Left forelimb (tissue), 1 donor: ENCODE results near the gene MAN2A1.

Source experiments
- DNase-seq: peaks from one replicate; pipeline ENCODE4 v3.0.0-alpha.2; 2018; ENCODE audit warnings: low spot score

MAN2A1 gene

DNA sequence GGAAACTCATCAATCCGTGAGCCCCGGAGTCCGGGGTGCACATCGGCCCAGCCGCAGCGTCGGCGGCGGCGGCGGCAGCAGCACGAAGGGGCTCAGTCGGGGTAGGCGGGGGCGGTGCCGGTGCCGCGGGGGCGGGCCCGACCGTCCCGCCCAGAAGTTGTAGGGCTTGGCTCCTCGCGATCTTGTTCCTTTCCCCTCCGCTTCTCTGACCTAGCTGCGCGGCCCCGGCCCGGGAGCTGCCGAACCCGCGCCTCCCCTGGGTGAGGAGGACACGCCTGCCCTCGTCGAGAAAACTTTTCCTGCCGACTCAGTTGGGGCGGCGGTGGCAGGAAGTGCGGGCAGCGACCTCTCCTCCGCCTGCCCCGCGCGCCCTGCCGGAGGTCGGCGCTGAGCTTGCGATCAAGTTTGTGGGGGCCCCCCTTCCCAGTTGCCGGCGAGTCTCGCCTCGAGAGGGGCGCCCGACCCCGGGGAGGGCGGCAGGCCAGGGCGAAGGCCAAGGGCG is at the start of gene MAN2A1:
Gene MAN2A1 (plus strand): TSS at position 188 of the 502 bp plus-strand sequence. CDS start 491 bp downstream, outside the sequence.
- DNase-seq: peak; percentile 89

DNA sequence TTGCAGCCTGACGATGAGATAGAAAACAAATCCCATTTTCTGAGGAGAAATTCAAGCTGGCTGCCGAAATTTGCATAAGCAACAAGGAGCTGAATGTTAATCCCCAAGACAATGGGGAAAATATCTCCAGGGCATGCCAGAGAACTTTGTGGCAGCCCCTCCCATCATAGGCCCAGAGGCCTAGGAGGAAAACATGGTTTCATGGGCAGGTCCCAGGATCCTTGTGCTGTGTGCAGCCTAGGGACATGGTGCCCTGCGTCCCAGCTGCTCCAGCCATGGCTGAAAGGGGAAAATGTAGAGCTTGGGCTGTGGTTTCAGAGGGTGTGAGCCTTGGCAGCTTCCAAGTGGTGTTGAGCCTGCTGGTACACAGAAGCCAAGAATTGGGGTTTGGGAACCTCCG is 48.8 kb upstream of the MAN2A1 start:
- no peak for DNase-seq

DNA sequence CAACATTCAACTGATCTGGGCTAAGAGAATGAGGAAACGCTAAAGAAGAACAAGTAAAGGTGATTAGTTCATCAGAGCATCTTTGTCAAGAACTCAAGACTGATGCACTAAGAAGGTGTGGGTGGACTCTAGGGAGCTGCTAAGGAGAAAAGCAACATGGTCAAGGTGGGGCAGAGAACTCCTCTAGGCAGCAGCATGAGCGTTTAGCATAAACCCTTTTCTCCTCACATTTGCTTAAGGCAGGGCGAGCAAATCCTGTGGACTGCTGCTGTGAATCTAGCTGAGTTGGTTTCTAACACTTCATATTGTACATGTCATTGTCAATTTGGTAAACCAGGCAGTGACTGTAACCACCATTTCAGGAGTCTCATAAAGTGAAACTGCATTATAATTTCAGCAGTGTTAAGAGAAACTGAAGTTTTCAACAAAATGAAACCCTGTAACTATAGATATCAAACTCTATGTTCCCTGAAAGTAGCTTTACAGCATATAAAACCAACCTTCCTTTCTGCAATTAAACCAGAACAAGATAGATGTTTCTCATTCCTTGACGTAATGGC is 45.9 kb upstream of the MAN2A1 start:
- DNase-seq: no peak

DNA sequence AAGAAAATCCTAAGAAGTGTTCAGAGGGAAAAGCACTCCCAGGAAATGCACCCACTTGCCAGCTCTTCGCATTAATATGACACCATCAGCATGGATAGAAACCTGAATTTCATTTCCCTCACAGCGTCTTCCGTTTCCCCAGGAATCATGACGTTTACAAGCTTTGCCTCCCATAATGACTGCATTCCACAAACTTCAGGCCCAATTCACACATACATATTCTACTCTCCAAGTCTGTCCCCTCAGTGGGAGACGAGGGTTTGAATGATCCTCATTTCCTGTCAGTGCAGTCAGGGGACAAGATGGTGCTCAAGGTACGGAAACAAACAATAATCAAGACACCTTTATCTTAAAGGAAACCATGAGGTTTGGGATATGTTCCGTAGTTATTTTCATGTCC is 44.9 kb upstream of the MAN2A1 start:
- no peak for DNase-seq

DNA sequence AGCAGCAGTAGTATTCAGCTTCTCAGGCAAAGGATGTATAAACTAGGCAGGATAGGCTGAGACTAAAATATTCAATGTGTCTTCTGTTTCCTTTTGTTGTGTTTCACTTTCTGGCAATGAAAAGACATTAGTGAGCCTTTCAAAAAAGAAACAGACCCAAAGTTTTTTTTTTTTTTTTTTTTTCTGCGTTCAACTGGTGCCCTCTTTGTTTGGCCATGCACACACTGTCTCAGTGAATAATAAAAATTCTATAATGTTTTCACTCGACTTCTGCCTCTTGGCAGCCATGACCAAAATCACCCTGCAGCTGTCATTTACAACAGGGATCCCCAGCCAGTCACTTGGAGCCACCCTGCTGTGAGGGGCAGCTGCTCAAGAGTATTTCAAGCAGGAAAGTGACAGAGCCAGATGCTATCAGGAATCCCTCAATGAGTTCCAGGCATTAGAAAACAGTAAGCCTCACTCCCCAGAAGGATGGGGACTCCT is 44.0 kb upstream of the MAN2A1 start:
- DNase-seq: peak; percentile 70

DNA sequence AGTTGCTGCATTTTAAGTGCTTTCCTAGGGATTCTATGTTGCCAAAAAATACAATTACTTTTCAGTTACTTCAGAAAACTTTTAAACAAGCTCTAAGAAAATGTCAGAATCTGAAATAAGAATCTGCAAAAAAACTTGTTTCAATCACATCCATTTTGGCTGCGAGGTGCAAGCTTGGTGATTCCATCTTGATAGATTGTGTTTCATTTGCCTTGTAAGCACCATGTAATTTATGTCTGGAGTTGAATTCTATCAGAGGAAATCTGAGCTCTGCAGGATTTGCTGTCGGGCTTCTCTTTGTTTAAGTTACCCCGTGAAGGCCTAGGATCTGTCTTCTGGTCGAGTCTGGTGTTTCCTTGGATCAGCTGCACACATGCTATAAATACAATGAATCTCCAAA is 40.4 kb upstream of the MAN2A1 start:
- no peak for DNase-seq

DNA sequence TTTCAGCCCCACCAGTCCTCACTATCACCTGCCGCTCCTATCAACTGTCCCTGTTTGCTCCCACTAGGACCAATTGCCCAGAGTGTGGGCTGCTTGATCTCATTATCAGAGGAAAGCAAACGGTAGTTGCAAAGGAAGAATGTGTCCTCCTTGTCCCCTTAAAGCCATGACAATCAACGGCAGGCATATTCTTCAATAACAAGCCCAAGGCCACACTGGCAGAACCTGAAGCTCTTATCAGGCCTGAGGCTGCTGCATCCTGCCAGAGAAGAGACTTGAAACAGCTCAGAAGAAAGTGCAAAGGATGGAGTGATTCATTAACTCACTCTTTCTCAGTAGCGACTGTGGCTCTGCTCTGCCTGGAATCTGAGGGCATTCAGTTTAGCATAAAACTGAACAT is 39.2 kb upstream of the MAN2A1 start:
- no peak for DNase-seq

DNA sequence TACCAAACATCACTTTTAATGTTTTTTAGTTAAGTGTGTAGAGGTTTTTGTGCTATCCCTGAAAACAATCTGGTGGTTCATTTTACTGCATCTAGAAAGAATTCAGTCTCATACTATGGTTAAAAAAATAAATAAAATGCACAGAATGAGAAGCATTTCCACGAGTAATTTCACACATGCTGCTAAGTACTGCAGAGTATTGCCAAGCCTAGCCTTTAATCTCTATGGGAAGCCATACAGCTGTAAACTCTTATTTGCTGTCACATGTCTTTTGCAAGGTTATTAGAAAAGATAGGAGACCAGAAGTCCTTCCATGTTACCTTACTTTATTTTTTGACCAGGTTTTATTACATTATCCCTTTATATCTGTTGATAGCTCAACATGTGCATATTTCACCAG is 37.6 kb upstream of the MAN2A1 start:
- DNase-seq: no peak

DNA sequence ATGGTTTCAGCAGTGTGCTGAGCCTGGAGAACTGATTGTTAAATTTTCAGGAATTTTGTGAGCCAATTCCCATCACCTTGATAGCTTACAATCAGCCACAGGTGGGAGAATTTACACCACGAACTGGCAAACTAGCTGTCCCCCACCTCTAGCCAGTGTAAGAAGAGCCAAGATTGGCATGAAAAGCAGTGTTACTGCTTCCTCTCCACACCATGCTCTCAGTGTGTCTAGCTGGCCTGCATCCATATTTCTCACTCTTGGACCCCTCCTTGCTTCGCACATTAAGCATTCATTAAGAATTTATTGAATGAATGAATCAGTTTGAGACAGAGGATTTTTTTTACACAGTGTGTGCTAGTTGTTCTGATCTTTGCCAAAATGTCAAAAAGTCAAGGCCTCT is 36.7 kb upstream of the MAN2A1 start:
- no peak for DNase-seq

DNA sequence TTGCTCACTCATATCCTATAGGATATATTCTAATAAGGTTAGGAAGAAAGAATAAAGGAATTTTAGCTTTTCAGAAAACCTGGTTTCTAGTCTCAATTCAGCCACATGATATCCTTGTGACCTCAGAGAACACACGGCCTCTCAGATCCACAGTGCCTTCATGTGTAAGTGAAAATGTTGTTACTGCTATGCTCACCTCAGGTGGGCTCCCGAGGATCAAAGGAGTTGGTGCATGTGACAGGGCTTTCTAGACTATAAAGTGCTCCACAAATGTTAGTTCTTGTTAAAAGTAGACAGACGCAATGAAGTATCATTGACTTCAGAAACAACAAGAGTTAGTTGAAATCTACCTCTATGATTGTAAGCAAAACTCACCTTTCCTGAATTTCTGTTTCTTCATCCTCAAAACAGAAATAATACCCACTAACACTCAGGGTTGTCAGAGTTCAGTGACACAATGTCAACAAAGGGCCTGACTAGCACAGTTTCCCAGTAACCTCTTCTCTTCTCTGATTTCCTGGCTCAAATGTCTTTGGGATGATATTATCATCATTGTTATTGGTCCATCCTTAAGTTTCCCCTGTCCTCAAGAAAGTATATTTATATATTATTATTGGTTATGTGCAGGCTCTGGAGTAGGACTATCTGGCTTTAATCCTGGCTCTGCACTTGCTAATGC is 36.0 kb upstream of the MAN2A1 start:
- DNase-seq: no peak

DNA sequence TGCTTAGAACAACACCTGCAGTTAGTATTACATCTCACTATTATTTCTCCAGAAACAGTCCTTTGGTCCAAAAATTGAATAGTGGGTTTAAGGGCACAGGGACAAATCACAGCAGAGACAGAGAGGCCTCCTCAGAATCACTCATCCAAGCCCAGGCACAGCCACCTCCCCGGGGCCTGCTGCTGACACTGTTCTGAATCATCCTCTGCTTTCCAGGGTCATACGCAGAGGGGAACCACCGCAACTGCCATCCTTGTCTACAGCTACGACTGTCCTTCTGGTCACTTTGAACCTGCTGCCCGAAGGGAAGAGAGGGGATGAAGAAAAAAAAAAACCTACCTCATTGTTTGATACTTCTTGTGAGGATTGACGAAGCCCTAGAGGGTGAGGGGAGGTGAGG is 35.3 kb upstream of the MAN2A1 start:
- DNase-seq: no peak

DNA sequence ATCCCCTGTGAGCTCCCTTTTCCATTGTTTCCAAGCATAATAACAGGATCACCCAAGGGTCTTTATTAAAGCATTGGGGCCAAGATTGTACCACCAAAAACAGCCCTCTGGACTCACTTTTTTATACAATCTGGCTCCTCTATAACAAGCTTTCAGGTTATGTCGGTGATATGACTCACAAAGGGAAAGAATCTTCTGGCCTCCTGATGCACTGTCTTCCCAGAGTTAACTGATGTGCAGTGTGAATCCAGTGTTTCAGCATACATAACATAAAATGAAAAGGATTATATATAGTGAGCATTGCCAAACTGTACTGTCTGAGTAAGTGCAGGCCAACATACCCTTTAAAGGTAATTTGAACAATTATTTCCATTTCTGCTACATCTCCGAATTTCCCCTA is 33.9 kb upstream of the MAN2A1 start:
- DNase-seq: no peak

DNA sequence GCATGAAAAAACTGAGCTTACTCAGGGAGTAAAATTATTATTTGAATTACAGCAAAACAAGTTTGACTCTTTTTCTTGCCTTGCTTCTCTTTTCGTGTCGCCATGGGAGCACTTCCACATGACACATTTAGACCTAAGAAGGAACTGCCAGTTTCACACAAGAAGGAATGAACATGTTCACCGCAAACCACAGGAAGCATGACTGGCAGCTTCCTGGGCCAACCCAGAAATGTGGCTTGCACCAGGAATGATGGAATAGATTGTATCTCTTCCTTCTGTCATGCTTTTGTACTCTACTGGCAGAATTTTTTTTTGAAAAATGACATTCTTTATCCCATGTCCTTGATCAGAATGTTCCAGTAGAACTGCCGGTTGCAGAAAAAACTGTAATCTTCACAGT is 32.9 kb upstream of the MAN2A1 start:
- DNase-seq: no peak

DNA sequence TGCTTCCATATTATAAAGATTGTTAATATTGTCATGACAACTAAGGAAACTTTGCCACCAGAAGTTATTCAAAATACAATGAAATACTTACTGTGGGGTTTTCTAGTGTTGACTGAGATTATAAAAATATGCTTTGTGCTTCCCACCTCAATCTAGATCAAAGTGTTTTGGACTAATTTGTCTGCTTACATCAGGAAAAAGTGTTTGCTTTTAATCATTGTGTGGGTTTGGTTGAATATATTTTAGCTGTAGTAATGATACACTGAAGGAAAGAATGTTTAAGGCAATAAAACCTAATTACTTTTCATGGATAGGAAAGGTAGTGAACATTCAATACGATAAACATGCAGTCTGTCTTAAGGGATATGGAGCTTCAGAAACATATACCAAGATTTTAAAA is 29.8 kb upstream of the MAN2A1 start:
- DNase-seq: no peak

DNA sequence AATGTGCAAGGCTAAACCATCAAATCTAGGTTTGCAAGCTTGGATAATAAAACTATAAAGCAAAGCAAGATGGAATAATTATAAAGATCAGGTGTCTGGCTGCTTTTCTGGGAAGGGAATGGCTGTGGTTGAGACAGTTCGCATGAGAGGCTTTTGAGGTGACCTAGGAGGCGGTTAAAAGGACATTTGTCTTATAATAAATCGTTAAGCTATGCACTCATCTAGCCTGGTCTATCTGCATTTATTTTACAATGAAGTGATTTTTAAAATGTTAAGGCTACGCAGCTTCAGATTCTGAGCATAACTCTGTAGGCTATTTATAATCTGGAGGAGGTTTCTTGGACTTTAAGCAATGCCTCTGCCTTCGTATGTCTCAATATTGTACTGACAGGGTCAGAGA is 29.4 kb upstream of the MAN2A1 start:
- no peak for DNase-seq

DNA sequence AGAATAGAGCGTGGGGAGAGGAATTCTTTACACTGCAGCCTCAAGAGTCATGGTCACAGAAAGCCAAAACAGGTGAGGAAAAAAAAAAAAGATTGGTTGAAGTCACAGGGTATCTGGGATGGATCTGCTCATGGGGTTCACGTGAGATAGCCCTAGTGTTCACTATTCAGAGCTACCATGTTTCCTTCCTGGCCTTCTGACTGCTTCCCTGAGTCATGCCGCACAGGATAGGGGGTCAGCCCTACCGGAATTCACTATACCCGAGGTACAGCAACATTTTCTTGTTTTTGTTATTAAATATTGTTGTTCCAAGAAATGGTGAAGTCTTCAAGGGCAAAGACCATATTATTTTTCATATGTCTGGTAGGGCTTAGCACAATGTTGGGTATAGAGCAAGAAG is 21.5 kb upstream of the MAN2A1 start:
- DNase-seq: no peak

DNA sequence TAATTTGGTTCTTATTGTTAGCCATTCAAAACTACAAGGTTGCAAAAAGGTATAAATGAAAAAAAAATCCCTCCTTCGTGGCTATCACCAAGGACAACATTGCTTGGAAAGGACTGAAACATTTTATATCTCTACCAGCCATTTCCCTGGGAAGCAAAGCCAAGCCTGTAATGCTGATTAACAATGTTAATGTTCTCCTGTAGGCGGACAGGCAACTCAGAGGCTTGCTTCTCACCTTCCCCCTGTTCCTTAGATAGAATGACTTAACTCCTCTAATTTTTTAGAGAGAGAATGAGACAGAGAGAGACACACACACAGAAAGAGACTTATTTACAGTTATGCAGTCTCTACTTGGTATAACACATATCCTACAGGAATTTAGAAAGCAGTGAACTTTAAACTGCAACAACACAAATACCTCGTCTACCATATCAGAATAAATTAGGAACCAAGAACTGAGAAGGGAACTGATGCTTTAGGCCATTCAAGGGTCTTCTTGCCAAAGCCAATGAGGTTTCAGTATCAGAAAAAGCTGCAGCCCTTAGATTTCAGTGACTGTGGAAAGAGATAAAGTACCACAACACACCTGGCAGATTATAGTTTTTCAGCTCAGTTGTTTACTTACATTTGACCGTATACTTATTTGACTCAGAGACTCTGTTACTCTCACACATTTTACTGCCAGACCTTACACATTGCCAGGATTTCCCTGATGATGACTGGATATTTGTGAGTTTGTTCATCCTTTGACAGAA is 20.9 kb upstream of the MAN2A1 start:
- no peak for DNase-seq

DNA sequence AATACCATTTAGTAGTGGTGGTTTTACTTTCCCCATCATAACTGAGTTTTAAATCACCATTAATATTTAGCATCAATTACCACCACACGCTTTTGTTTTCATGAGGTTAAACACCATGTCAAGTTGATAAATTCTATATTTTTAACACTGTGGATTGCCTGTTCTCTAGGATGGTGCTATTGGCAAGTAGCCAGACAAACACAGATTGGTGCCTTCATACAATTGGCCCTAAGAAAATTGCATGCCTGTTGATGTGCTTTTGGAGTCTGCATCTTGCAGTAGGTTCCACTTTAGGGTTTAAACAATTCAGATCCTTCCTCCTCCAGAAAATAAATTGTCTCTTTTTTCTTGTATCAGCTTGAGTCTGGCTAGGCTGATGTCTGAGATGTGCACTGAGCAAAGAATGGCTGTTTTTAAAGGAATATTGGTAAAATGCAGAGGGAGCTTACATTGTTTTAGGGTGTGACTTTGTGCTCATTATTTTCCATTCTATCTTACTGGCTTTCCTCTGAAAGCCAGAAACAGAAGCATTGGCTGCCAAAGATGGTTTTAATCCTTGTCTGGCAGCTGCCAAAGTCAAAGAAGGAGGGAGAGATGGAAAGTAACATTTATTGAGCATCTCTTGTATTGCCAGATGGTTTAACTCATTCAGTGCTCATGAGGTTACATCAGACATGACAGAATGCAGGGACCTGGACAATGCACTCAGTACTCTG is 19.6 kb upstream of the MAN2A1 start:
- no peak for DNase-seq

DNA sequence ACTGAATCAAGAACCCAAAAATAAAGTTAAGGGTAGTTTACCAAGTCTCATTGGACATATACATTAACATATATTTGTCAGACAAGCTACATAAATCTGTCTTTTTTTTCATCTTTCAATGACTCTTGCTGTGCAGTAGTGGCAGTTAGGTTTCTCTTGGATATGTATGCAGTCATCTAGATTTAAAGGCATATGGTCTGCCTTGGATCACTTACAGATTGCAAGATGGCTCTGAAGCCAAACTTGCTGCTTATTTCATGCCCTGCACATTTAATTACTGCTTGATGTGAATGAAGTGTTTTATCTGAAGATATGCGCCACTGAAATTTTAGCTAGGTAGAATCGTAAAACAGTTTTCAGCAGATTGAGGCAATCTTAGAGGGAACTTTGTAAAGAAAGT is 18.6 kb upstream of the MAN2A1 start:
- DNase-seq: no peak

DNA sequence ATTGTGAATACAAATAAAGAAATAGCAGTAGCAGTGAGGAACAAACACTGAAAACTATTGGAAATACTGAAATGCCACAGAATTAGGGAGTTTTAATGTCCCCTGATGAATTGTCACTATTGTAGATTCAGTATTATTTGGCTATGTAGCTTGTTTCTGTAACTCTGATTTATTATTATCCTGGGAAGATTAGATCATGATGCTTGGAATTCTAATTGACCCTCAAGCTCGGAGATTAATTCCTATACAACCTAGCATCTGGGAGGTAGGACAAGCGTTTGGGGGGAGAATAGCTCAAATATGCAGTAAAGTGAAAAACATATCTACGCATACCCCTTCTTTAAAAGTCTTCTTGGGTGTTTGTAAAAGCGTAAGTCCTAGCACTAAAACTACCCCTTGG is 15.1 kb upstream of the MAN2A1 start:
- DNase-seq: no peak

DNA sequence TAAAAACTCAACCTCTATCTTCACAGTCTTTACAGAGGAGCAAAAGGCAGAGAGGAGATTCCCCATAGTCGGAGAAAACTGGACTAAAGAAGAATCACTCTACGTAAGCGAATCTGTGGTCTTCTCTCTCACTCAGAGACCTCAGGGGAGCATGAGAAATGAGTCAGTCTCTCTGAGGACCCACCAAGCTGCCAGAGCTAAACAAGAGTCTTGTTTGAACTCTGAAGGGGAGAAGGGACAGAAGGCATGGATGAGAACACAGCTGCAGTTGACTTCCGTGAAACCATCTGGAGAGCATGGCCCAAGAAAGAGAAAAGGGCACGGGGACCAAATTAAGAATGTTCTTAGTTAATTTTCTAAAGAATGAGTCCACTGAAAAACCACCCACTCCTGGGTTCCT is 12.8 kb upstream of the MAN2A1 start:
- DNase-seq: no peak

DNA sequence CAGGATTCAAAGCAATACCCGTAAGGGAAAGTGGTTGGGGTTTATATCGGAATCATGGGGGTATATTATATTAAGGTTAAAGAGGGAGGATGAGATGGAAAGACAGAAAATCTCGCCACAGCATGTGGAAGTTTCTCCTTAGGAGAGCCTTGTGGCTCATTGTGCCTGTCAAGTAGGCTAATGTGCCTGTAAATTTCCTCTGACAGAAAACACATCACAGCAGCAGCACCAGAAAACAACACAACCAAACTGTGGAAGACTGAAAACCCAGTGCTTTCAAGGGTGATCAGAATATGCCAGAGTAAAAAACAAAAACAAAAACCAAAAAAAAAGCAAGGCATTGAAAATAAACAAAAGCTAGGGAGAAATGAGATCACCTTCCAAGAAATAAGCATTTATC is 11.3 kb upstream of the MAN2A1 start:
- no peak for DNase-seq

DNA sequence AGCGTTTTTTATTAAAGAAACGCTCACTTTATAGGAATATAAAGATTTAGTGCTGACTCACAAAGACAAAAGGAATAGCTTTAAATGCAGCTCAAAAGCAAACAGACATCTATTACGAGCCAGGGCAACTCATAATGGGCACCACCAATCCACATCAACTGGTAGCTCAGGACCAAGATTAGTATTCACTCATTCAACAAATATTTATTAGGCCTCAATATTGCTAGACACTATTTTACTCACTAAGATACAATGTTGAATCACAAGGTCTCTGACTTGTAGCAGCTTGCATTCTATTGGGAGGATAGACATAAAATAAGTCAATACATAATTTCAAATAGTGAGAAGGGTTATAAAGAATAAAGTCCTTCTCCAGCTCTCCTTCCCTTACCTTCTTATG is 8.0 kb upstream of the MAN2A1 start:
- DNase-seq: no peak
